Measurements from ENCODE around the gene NSRP1. TPM values are rescaled to one million over a fixed set of nuclear protein-coding genes. Genes with fewer than 3 reads are reported as not detected.
"Not testable (repeated sequence)": the region's sequence is repeated elsewhere in the genome, so short reads cannot be mapped to it uniquely, and the experiment has no call there.

Gene NSRP1
- total and polyA plus RNA-seq, 2 of the 13 experiments (the other 11 are each of a cell fraction or from before 2014, with no cell fraction given): 7.0 to 14.3 TPM

DNA sequence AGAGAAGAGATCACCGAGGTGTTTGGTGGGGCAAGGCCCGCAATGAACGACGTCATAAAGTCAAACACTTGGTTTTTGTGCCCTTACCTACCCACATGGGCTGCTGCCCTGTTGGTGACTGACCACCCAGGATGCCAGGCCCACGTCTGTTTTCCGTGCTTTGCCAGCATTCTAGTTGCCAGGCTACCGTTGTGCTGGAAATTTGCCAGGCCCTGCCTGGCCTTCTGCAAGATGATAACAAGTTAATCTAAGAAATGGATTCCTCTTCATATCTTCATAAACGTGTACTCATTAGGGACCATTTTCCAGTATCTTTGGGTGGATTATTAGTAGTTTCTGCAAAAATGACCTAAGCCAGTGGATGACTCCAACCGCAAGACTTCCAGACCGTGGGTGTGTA, 83.5 kb downstream of the NSRP1 start:
- in situ Hi-C loops (cut with HindIII; ENCODE audit: extremely low pct_ligation_motif_present, low pct_unique_long_range_greater_than_20kb): no loop called here
- intact Hi-C loops (cut with micrococcal nuclease; ENCODE audit: unreplicated experiment): no loop called here
- Histone ChIP-seq H4K20me1 (ENCODE audit: insufficient read depth, low read length) (no peaks in the 10 kb centered on the region), H3K27ac (ENCODE audit: extremely low read length, insufficient read depth, low read length) (no peak overlapping the region), H3K36me3 (replicated peaks in 1 of 2; ENCODE audit: control insufficient read depth in 1 of 2, insufficient read depth in 2 of 2, low read length in 2 of 2) (no peaks in the 10 kb centered on the region), H3K9ac (ENCODE audit: insufficient read depth, low read depth, low read length) (no peak overlapping the region), H3K4me1 (ENCODE audit: insufficient read depth, low read length) (no peaks in the 10 kb centered on the region), H3K4me3 (replicated peaks in 1 of 3; ENCODE audit: insufficient read depth in 1 of 3, low read depth in 2 of 3, low read length in 3 of 3) (no peak overlapping the region), H2AFZ (ENCODE audit: low read length) (no peak overlapping the region), H3K27me3 (ENCODE audit: control insufficient read depth in 1 of 2, insufficient read depth in 2 of 2, low read length in 2 of 2) (no peaks in the 10 kb centered on the region), H3K4me2 (ENCODE audit: low read depth, low read length) (no peak overlapping the region), H3K79me2 (ENCODE audit: insufficient read depth, low read length) (no peaks in the 10 kb centered on the region), H3K9me3 (ENCODE audit: low read length) (no peaks in the 10 kb centered on the region)
- WGBS (ENCODE audit: low lambda C conversion rate): 93% methylated on average over 9 of the region's 10 CpGs
- FAIRE-seq (no peak), ATAC-seq (no peak), DNase-seq (ENCODE audit: low spot score) (no peak)
- CTCF ChIA-PET (ENCODE audit: low intra/inter-chr PET ratio, low total read pairs): no interaction called here
- no TSS peak for BruUV-seq (replicated peaks)
- TF ChIP-seq MYC (CRISPR knock-in tag; IDR thresholded peaks at IDR 0.05; ENCODE audit: borderline replicate concordance): no peak
- no peak for TF ChIP-seq GATA4 (IDR thresholded peaks at IDR 0.05; ENCODE audit: borderline replicate concordance, low read depth)
- no peak for TF ChIP-seq RFXAP (CRISPR knock-in tag; IDR thresholded peaks at IDR 0.05; ENCODE audit: borderline replicate concordance)
- TF ChIP-seq HMGA1 (CRISPR knock-in tag; conservative IDR thresholded peaks at IDR 0.05): no peak
- TF ChIP-seq ZNF781 (CRISPR knock-in tag; IDR thresholded peaks at IDR 0.05; ENCODE audit: borderline replicate concordance, not compliant biosample characterization): no peak
- TF ChIP-seq SOX5 (CRISPR knock-in tag; IDR thresholded peaks at IDR 0.05; ENCODE audit: borderline replicate concordance): no peak
- TF ChIP-seq, protein P1, sequence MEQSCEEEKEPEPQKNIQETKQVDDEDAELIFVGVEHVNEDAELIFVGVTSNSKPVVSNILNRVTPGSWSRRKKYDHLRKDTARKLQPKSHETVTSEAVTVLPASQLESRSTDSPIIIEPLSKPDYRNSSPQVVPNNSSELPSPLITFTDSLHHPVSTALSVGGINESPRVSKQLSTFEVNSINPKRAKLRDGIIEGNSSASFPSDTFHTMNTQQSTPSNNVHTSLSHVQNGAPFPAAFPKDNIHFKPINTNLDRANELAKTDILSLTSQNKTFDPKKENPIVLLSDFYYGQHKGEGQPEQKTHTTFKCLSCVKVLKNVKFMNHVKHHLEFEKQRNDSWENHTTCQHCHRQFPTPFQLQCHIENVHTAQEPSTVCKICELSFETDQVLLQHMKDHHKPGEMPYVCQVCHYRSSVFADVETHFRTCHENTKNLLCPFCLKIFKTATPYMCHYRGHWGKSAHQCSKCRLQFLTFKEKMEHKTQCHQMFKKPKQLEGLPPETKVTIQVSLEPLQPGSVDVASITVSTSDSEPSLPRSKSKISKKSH (CRISPR knock-in tag; IDR thresholded peaks at IDR 0.05; ENCODE audit: borderline replicate concordance): no peak
- no peak for TF ChIP-seq NFE2L2 (IDR thresholded peaks at IDR 0.05; ENCODE audit: low read length)
- TF ChIP-seq ZNF768 (CRISPR knock-in tag; IDR thresholded peaks at IDR 0.05): no peak
- TF ChIP-seq ETV5 (CRISPR knock-in tag; IDR thresholded peaks at IDR 0.05; ENCODE audit: borderline replicate concordance): no peak
- no peak for TF ChIP-seq RARG (CRISPR knock-in tag; IDR thresholded peaks at IDR 0.05; ENCODE audit: low read depth)
- TF ChIP-seq FOXK1 (CRISPR knock-in tag; IDR thresholded peaks at IDR 0.05; ENCODE audit: borderline replicate concordance, low read depth): no peak
- TF ChIP-seq, protein P2, sequence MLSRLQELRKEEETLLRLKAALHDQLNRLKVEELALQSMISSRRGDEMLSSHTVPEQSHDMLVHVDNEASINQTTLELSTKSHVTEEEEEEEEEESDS (CRISPR knock-in tag; IDR thresholded peaks at IDR 0.05; ENCODE audit: borderline replicate concordance): no peak
- POLR2A ChIA-PET: no interaction called here

DNA sequence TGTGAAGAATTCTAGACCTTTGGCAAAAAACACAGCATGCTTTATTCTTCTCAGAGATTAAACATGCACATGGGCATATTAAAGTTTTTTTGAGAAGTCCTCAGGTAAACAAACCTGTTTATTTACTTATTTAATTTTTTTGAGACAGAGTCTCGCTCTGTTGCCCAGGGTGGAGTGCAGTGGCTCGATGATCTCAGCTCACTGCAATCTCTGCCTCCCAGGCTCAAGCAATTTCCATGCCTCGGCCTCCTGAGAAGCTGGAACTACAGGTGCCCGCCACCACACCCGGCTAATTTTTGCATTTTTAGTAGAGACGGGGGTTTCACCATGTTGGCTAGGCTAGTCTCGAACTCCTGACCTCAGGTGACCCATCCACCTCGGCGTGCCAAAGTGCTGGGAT, 84.0 kb downstream of the NSRP1 start:
- H3K4me2 ChIP-seq (ENCODE audit: low read depth, low read length); POLR2A ChIA-PET; CTCF ChIA-PET (ENCODE audit: low intra/inter-chr PET ratio, low total read pairs); DNase-seq (ENCODE audit: low spot score); H3K27me3 ChIP-seq (ENCODE audit: control insufficient read depth in 1 of 2, insufficient read depth in 2 of 2, low read length in 2 of 2); H3K9me3 ChIP-seq (ENCODE audit: low read length); H3K4me1 ChIP-seq (ENCODE audit: insufficient read depth, low read length); H3K9ac ChIP-seq (ENCODE audit: insufficient read depth, low read depth, low read length); intact Hi-C loops (cut with micrococcal nuclease; ENCODE audit: unreplicated experiment); H3K36me3 ChIP-seq (replicated peaks in 1 of 2; ENCODE audit: control insufficient read depth in 1 of 2, insufficient read depth in 2 of 2, low read length in 2 of 2); FAIRE-seq; BruUV-seq (replicated peaks); ATAC-seq; in situ Hi-C loops (cut with HindIII; ENCODE audit: extremely low pct_ligation_motif_present, low pct_unique_long_range_greater_than_20kb); H3K27ac ChIP-seq (ENCODE audit: extremely low read length, insufficient read depth, low read length); H4K20me1 ChIP-seq (ENCODE audit: insufficient read depth, low read length); H2AFZ ChIP-seq (ENCODE audit: low read length); H3K4me3 ChIP-seq (replicated peaks in 1 of 3; ENCODE audit: insufficient read depth in 1 of 3, low read depth in 2 of 3, low read length in 3 of 3); H3K79me2 ChIP-seq (ENCODE audit: insufficient read depth, low read length): not testable (repeated sequence)
- 92% methylated on average over 8 of the region's 9 CpGs for WGBS (ENCODE audit: low lambda C conversion rate)

Measured in HepG2 (cell line).